ENCODE results near the gene KYAT1.

GRCh38 chr9:128912270-128912853 is 30.6 kb upstream of the KYAT1 start:
- TF ChIP-seq POLR2A (IDR thresholded peaks at IDR 0.05) (no peak), CTCF (IDR thresholded peaks at IDR 0.05 in 4 of 5, conservative IDR thresholded peaks at IDR 0.05 in 1 of 5) (no peak)
